Islet precursor cell (in vitro differentiated cells): ENCODE data around the gene MLH1.

ENCODE experiments used
- DNase-seq: peaks from one replicate; pipeline ENCODE4 v3.0.0-alpha.2; 2018

Gene MLH1

DNA sequence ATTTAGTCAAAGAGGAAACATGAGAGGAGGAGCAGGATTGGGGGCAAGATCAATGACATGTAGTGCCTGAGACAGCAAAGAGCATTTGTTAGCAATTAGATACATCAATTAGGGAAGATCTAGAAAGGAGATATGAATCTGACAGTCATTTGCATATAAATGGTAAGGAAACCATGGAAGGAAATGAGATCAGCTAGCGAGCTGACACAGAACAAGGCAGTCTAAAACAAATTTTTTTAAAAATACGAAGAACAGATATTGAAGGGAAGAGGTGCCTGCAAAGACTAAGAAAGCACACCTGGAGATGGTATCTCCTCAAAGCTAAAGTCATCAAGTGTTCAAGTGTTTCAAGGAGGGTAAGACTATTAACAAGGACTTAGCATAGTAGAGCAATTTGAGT, 5.0 kb upstream of the MLH1 start:
- DNase-seq, result no peak

DNA sequence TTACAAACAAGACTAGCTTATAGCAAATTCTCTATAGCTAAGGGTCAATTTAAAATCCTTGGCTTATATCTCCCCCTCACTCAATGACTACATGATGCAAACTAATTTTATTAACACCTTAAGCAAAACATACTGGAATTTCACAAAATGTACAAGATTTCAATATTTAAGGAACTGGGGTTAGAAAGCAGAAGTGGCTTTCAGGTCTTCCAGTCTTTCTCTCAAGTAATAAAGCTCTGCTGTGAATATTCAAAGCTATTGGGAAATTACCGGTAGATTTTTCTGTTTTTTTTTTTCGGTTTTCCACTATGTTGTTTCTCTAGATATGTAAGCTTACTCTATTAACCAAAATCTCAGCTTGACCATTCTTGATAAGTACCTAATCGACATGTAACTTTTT, 4.3 kb upstream of the MLH1 start:
- DNase-seq, result no peak

- no peak for DNase-seq
Observed at GRCh38 chr3:36989568-36989967, 3.8 kb upstream of the MLH1 start.

- DNase-seq, result no peak
Observed at GRCh38 chr3:36991147-36991546, 2.2 kb upstream of the MLH1 start.

- DNase-seq, result peak; percentile 58
Observed at GRCh38 chr3:36991923-36992805, 1.2 kb upstream of the MLH1 start.

GRCh38 chr3:36992806-36993325, 452 bp upstream of the MLH1 start, which contains the start of gene EPM2AIP1:
TSS of gene EPM2AIP1 (minus strand) at chr3:36993131. CDS start at chr3:36993077, 54 bp downstream.
- DNase-seq, result peak; percentile 100

GRCh38 chr3:37014620-37015019, 21.3 kb downstream of the MLH1 start:
- DNase-seq, result no peak

DNA sequence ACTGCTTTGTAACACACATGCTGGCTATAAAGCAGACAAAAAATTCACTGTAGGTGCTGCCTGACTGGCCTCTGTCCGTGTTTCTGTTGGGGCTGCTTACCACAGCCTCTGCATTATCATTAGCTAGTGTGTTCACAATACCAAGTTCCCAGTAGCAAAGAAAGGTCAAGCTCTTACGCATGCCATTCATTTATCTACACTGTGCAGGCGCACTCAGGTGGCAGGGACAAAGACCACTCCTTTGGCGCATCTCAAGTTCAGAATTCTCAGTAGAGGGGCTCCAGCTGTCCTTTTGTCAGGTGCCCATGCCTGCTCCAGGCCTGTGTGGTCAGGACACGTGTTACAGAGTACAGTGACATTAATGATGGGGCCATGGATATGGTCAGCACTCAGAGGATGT, 22.3 kb downstream of the MLH1 start:
- no peak for DNase-seq

DNA sequence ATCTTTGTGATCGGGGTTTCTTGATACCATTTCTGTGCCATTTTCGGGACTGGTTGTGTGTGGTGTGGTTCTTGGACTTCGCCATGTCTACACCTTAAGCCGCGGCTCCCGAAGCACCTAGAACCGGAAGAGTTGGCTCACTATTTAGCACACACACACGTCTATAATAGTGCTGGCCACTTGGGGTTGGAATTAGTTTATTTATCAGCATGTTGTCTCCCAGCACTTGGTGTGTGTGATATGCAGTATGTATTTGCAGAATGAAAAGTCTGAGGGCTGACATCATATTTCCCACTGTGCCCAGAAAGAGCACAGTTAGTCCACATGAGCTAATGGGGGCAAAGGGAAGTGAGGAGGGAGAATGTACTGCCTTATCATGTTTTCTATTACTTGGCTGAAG, 23.6 kb downstream of the MLH1 start:
- DNase-seq, result no peak

- DNase-seq, result no peak
Observed at GRCh38 chr3:37017683-37018082, 24.4 kb downstream of the MLH1 start.

- DNase-seq, result no peak
Observed at GRCh38 chr3:37024092-37024491, 30.8 kb downstream of the MLH1 start.

GRCh38 chr3:37024820-37025405, 31.6 kb downstream of the MLH1 start:
- DNase-seq, result no peak

- no peak for DNase-seq
Observed at GRCh38 chr3:37025561-37026335, 32.4 kb downstream of the MLH1 start.

DNA sequence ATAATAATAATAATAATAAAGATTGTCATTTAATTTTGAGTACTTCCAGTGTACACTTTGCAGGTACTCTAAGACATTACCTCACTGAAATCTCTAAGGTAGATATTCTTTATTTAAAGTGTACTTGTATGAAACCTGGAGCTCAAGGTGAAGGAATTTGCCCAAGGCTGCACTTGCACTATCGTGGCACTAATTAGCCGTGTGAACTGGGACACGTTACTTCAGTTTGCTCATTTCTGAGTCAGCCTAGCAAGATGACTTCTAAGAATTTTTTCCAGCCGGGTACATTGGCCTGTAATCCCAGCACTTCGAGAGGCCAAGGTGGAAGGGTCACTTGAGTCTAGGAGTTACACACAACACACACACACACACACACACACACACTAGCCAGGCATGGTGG, 33.5 kb downstream of the MLH1 start:
- no peak for DNase-seq

- no peak for DNase-seq
Observed at GRCh38 chr3:37028329-37028728, 35.0 kb downstream of the MLH1 start.

DNA sequence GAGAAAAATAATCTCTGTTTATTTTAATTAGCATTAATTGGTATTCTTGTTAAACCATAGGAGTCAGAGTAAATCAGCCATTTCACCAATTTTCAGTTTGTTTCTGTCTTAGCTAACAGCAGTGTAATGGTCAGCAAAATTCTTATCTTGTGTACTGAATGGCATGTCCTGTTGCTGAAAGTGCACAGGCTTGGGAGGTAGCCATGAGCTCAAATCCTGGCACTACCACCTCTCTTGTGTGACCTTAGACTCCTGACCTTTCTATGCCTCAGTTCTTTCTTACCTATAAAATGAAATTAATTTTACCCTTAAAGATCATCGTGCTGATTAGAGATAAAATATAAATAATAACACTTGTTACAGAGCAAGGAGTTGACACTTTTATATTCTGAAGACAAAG, 35.8 kb downstream of the MLH1 start:
- no peak for DNase-seq

DNA sequence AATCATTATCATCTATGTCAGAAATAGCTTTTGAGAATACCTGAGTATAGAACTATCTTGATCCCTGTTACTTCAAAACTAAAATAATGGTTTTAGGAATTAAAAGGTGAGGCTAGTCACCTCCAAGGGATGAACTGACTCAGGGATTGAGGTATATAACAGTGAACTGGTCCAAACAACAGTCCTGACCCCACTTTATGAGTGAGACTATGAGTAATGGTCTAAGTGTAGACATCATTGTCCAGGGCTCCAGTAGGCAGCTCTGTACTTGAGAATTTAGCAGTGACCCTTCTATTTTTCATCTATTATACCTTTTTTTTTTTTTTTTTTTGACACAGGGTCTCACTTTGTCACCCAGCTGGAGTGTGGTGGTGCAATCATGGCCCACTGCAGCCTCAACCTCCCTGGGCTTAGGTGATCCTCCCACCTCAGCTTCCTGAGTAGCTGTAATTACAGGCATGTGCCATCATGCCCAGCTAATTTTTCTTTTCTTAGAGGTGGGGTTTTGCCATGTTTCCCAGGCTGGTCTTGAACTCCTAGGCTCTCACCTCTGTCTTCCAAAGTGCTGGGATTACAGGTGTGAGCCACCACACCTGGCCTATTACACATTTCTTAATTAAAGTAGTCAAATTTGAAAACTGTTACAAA, 36.3 kb downstream of the MLH1 start:
- DNase-seq, result no peak

DNA sequence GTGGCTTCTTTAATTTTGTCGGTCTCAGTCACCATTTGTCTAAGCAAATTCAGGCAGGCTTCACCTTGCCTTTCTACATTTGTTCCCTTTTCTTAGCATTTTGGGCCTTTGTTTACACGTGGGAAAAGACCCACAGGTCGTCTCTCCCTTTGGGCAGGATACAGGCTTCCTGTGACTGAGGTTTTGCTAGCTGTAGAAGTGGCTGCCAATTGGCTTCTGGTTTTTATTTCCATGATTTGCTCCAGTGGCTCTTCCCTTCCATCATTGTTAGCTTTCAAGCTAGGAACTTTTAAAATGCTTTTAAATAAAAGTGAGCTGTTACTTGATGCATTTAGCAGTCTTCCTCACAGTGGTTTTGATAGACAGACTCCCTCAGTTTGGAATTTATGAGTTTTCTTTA, 37.3 kb downstream of the MLH1 start:
- DNase-seq, result no peak

DNA sequence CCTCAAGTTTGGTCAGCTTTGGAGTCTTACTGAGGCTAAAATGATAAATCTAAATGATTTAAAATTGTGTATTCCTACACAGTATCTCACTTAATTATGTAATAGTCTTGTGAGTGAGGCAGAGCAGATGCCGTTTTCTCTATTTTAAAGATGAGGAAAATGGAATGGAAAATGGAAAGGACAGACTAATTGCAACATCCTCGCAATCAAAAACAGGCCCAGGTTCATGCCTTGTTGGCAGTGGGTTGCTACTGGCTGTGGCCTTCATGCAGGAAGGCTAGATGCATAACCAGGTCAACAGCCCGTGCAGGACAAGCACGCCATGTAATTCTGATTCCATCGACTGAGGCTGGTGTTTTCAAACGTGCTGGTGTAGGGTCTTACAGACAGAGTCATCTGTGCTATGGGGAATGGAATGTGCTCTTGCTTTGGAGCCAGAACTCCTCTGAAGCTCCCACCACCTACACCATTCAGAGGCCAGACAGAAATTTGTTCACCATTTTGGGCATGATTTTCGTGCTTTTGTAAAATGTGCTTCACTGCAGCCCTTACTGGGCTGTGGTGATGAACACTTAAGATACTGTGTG, 37.9 kb downstream of the MLH1 start:
- no peak for DNase-seq

DNA sequence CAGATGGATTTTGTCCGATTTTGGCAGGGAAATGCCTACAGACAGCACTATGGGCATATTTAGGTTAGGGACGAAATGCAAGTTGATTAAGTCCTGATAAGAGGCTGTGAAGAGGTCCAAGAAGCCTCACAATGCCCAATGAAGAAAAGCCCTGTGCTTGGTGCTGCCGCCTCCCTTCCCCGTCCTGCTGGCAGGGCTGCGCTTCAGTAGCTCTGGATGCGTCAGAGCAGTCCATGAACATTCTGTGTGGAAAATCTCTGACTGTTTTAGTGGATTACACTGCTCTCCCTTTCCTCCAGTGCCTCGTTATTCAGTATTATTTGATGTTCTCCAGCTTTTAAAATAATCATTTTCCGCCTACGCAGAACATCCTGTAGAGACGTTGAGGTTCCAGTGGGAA, 39.6 kb downstream of the MLH1 start:
- DNase-seq, result no peak

- DNase-seq, result no peak
Observed at GRCh38 chr3:37037352-37037751, 44.0 kb downstream of the MLH1 start.

- no peak for DNase-seq
Observed at GRCh38 chr3:37039161-37039846, 46.0 kb downstream of the MLH1 start.
